Activated CD4-positive, alpha-beta T cell treated with anti-CD3 and anti-CD28 coated beads for 1 hour (primary cell): Measurements from ENCODE around the gene SORL1.

Source experiments
- DNase-seq: peaks from one replicate; pipeline ENCODE4 v3.0.0-alpha.2; 2020

Gene SORL1

GRCh38 chr11:121513807-121514206 lies 61.7 kb downstream of the SORL1 start:
- DNase-seq, result no peak

DNA sequence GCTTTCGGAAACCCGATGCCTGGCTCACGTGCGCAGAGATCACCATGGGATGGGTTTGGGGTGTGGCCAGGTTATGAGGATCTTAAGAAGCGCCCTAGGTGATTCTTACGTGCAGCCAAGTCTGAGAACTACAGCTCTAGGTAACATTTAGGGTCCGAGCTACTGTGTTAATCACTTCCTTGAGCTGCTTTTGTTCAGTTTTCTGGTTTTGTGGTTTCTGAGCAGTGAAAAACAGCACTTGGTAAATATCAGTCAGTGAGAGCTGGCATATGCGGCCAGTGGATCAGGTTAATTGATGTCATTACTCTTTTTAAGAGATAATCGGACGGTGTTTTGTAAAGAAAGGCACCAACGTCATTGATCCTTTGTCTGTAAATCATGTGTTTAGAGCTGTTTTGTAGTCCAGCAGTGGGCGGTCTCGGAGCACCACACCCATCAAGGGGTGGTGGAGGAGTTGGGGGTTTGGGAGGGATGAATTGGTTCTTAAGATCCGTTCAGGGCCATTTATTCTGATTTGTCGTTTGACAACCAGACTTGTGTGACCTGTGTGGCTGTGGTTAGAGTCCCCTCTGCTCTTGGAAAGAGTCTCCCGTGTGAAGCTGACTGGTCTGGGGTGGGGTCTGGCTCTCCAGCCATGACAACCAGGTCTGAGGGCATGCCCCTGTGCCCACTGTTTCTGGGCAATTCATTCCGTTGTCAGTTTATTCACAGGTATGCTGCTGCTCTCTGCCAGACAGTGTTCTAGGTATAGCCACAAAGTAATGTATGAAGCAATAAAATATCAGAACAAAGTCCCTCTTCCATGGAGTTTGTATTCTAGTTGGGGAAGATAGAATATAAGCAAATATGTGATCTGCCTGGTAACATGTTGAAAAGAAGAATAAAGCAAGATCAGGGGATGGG lies 62.6 kb downstream of the SORL1 start:
- no peak for DNase-seq

DNA sequence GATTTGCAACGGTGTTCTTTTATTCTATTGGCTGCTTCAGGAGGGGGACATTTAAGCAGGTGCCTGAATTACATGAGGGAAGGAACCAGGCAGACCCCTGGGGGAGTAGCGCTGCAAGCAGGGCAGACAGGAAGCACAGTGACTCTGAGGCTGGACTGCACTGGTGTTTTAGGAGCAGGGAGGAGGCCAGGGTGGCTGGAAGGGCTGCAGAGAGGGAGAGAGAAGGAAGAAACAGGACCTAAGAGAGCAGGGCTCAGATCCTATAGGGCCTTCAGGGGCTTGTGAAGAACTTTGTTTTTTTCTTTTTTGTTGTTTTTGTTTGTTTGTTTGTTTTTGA lies 63.2 kb downstream of the SORL1 start:
- DNase-seq, result no peak

DNA sequence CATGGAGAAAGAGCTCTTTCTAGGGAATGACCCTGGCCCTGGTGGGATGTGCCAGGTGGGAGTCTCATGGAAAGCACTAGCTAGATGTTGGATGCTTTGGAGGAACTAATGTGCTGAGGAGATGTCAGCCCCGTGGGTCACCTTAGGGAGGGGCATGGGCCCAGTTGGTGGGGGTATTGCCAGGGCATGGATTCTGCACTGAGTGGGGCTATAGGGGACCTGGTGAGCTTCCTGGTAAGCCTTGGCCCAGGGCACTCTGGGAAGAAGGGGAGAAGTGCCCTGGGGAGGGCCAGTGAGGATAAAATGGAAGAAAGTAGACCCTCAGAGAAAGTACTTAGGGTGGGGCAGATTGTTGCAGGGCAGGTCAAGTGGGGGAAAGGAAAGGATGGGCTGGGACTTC lies 65.9 kb downstream of the SORL1 start:
- DNase-seq, result no peak

- DNase-seq, result no peak
Measured at GRCh38 chr11:121520243-121521144, 68.4 kb downstream of the SORL1 start.

- no peak for DNase-seq
Measured at GRCh38 chr11:121521145-121522042, 69.3 kb downstream of the SORL1 start.

DNA sequence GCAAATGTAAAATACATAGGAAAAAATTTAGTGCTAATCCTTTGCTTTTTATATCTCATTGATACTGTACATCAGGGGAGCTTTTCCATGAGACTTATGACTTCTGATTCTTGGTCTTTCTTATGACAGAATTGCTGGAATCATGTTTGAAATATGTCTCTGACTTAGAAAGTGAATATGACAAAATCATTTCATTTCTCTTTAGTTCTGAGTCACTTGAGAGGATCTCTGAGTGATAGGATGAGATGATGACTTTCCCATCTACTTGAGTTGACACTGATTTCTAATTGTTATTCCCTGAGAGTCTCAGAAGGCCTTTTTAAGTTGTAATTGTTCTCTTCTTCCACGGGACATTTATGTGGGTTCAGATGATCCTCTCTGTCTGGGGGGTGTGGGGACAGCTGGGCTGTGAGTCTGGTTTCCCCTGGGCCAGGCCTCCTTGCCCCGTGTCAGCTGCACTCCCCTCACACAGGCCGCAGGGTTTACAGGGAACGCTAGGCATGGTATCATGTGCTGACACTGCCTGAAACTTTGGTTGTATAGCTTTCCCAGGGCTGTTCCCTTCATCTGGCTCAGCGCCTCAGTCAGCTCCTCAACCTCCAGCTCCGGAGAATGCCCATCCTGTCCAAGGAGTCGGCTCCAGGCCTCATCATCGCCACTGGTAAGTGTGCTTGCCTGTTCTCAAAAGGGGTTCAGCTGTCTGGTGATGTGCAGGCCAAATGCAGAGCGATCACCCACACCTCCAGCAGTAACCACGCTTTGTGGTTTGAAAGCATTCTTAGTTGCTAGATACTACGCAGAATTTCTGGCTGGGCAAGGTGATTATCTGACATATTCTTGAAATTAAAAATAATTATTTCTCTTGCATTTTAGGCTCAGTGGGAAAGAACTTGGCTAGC lies 70.2 kb downstream of the SORL1 start:
- DNase-seq, result no peak

DNA sequence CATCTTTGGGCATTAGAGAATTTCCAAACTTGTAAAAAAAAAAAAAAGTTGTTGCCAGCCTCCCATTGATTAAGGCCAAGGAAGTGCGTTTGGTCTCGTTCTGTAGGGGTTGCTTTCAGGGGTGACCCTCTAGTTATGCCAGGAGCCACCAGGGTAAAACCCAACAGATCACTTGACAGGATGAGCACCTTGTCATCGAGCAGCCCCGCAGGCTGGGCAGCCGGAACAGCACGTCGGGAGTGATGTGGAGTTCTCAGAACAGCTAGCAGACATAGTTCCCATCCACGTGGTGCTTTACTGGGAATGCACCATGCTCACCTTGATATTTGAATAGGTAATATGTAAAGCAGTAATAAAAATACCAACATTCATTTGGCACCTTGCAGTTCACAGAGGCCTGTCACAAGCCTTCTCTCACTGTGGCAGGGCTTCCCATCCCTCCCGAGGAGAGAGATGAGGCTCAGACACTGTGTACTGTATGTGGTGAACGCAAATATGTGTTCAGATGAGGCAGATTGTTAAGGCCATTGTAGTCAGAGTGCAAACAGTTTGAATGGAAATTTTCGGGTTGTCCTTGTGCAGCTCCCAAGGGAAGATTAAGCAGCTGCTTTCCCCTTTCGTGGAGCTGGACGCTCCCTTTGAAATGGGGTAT lies 71.6 kb downstream of the SORL1 start:
- DNase-seq, result no peak

GRCh38 chr11:121524233-121524631 lies 72.1 kb downstream of the SORL1 start:
- no peak for DNase-seq

DNA sequence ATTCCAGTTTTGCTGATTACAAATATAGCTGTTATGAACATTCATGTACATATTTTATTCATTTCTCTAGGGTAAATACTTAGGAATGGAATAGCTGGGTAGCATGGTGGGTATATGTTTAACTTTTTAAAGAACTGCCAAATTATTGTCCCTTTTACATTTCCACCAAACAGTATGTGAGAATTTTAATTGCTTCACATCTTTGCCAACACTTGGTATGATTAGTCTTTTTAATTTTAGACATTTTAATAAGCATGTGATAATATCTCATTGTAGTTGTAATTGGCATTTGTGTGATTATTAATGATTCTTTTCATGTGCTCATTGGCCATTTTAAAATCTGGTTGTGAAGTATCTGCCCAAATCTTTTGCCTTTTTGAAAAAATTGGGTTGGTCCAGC lies 73.3 kb downstream of the SORL1 start:
- DNase-seq, result no peak

- no peak for DNase-seq
Measured at GRCh38 chr11:121530257-121530656, 78.1 kb downstream of the SORL1 start.

GRCh38 chr11:121533601-121534000 lies 81.5 kb downstream of the SORL1 start:
- no peak for DNase-seq

GRCh38 chr11:121534131-121535093 lies 82.3 kb downstream of the SORL1 start:
- DNase-seq, result no peak

DNA sequence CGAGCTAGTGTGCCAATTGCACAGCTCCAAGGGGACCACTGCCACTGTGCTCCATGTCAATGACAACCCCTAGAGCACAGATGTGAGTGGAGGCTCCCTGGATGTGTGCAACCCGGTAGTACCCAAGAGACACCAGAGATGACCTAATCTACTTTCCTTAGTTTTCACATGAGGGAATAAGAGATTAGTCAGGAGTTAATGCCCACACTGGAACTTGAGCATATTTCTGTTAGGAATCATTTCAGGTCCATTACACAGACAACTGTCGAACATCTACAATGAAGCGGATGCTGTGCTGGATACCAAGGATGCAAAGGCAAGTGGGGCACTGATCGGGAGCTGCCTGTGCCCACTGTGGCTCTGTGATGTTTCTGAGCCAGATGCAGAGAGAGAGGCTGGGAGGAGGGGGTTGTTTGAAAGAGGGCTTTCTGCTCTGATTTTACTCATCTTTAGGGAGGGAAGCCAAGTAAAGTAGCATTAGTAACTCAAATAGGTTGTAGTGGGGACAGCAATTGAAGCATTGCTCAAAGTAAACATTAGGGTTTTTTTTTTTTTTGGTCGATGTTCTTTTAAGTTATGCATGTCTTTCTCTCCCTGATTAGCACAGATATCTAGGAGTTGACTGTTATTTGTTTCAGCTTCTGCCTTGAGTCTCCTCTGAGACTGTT lies 83.1 kb downstream of the SORL1 start:
- no peak for DNase-seq

DNA sequence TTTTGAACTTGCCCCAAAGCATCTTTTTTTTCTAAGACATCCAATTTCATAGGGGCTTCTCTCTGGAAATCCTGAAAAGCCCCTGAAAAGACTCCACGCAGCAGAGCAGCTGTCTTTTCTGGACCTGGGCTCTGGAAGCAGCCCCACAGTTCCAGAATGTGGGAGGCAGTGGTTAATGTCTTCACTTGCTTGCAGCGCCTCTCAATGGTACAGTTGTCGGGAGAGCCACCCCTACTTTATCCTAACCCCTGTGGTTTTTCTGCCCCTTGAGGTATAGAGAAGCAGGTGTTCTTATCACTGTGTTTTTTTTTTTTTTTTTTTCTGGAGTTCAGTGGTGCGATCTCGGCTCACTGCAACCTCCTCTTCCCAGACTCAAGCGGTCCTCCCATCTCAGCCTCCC lies 84.0 kb downstream of the SORL1 start:
- no peak for DNase-seq

- no peak for DNase-seq
Measured at GRCh38 chr11:121538054-121538453, 85.9 kb downstream of the SORL1 start.

DNA sequence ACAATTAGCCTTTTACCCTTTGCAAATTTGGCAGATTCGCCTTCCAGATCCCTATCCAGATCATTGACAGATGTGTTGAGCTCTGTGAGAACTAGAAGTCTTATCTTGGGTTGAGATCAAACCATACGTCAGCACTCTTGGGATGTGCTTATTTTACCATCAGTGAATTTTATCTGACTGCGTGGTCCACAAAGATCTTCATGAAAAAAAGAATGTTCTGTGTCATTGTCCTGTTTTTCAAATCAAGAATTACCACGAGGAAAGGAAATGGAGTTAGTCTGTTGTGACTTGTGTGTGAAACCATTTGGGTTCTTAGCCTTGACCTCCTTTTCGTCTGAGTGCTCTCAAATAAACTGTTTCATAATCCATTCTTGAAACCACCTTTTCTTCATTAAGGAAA lies 86.9 kb downstream of the SORL1 start:
- DNase-seq, result no peak

GRCh38 chr11:121540627-121541026 lies 88.5 kb downstream of the SORL1 start:
- no peak for DNase-seq

- no peak for DNase-seq
Measured at GRCh38 chr11:121543836-121544380, 91.8 kb downstream of the SORL1 start.
